ENCODE results near the gene METTL24.
"Not testable (repeated sequence)": the region's sequence is repeated elsewhere in the genome, so short reads cannot be mapped to it uniquely, and the experiment has no call there.

METTL24 gene

GRCh38 chr6:110266996-110267395 lies 91.2 kb downstream of the METTL24 start:
- DNase-seq (ENCODE audit: low read depth, low spot score) = no peak

DNA sequence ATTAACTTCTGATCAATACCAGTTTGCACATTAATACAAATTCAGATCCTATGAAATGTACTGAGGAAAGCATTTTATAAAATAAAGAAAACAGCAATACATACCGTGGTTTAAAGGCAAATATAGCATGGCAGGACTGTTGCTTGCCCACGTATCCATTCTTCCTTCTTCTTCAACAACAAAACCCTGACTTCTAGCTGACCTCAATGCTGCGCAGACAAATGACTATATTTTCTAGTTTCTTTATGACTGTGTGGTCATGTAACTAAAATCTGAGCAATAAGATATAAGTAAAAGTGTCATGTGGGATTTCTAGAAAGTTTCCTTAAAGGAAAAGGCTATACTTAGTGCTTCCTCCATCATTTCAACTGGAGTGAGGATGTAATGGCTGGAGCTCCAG lies 92.9 kb downstream of the METTL24 start:
- DNase-seq (ENCODE audit: low read depth, low spot score) = no peak

GRCh38 chr6:110256366-110256765 lies 101.8 kb downstream of the METTL24 start:
- no peak for DNase-seq (ENCODE audit: low read depth, low spot score)

DNA sequence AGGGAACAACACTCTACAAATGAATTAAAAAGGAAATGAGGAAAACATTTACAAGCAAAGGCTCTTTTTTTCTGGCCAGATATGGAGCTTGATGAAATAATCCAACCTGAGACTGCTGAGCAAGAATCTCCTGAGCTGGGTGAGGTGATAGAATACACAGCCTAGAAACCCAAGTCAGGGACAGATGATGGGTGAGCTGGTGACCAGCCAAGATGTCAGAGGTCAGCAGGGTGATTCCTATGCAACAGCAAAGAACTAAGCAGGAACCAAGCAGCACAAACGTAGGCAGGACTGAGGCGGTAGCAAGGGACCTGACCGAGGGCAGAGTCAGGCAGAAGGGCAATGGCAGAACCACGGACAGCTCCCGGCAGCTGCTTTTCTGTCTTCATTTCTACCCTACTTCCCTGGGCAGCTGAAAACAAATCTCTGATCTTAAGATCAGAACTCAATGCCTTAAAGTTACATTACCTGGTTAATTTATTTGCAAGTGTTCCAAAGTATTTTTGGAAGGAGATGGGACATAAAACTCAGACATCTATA lies 102.9 kb downstream of the METTL24 start:
- DNase-seq (ENCODE audit: low read depth, low spot score) = no peak

DNA sequence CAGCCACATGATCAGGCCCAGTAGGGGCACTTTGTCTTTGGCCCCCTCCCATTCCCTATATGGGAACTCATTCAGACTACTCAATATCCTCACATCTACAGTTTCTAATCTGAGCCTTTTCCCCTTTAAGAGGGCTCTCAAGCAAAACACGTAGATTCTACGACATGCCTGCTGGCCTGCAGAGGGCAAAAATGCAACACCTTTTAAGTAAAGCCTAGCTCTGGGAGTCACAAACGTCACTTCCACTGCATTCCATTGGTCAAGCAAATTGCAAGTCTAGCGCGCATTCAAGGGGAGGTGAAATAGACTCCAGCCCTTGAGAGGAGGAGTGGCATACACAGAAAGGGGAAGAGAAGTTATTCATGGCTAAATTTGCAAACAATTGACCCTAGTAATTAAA lies 107.3 kb downstream of the METTL24 start:
- DNase-seq (ENCODE audit: low read depth, low spot score) = no peak

- no peak for DNase-seq (ENCODE audit: low read depth, low spot score)
Observed at GRCh38 chr6:110250058-110250457, 108.1 kb downstream of the METTL24 start.

DNA sequence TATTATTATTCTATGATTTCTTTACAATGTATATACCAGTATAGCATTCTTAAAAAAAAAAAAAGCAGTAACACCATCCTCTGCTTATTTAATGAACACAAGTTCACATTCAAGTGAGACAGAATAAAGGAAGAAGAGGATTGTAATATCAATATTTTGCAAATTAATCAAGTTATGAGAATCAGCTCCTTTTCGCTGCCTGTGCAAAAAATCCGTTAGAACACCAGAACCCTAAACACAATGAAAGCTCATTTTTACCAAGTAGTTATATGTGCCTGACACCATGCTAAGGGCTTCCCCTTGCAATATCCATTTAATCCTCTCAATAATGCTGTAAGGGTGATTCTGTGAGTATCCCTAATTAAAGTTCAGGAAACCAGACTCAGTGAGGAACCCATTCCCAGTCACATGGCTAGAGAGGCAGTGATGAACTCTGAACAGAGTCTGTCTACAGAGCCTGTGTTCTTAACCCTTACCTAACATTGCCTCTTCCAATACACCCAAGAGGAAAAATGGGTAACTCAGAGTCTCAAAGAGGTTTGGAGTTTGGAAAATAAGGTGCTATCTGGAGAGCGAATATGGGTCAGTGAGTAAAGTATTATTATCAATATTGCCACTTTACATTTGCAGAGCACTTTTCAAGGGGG lies 111.1 kb downstream of the METTL24 start:
- DNase-seq (ENCODE audit: low read depth, low spot score) = no peak

- DNase-seq (ENCODE audit: low read depth, low spot score) = no peak
Observed at GRCh38 chr6:110246378-110246777, 111.8 kb downstream of the METTL24 start.

GRCh38 chr6:110244621-110245020 lies 113.5 kb downstream of the METTL24 start:
- DNase-seq (ENCODE audit: low read depth, low spot score) = not testable (repeated sequence)

GRCh38 chr6:110239526-110240274 lies 118.4 kb downstream of the METTL24 start:
- DNase-seq (ENCODE audit: low read depth, low spot score) = no peak

DNA sequence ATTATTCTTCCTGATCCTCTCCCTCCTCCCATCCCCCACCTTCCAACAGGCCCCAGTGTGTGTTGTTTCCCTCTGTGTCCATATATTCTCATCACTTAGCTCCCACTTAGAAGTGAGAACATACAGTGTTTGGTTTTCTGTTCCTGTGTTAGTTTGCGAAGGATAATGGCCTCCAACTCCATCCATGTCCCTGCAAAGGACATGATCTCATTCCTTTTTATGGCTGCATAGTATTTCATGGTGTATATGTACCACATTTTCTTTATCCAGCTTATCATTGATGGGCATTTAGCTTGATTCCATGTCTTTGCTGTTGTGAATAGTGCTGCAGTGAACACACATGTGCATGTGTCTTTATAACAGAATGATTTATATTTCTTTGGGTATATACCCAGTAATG lies 122.1 kb downstream of the METTL24 start:
- DNase-seq (ENCODE audit: low read depth, low spot score) = not testable (repeated sequence)

DNA sequence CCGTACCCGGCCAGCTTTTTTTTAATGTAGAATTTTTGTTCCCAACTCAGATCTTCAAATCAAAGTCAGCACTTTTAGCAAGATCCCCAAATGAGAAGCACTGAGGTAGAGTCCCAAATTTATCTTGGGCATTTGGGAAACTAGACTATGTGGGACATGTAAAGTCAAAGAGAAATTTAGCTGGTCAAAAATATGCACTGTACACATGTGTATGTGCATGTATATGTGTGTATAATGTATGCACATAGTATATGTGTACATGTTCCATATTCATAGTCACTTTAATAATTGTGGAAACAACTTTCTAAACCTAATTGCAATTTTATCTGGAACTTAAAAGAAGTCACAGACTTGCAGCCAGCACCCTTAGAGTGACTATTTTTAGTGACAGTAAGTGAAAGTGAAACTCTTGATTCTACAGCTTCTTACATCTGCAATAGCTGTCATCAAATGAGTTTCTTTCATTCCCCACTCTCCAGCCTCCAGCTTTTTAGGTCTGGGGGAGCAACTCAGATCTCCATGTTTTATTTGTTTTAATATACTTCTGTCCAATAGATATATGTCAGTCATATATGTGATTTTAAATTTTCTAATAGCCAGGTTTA lies 124.3 kb downstream of the METTL24 start:
- no peak for DNase-seq (ENCODE audit: low read depth, low spot score)

- DNase-seq (ENCODE audit: low read depth, low spot score) = no peak
Observed at GRCh38 chr6:110232450-110232849, 125.7 kb downstream of the METTL24 start.

- DNase-seq (ENCODE audit: low read depth, low spot score) = no peak
Observed at GRCh38 chr6:110226261-110226660, 131.9 kb downstream of the METTL24 start.

DNA sequence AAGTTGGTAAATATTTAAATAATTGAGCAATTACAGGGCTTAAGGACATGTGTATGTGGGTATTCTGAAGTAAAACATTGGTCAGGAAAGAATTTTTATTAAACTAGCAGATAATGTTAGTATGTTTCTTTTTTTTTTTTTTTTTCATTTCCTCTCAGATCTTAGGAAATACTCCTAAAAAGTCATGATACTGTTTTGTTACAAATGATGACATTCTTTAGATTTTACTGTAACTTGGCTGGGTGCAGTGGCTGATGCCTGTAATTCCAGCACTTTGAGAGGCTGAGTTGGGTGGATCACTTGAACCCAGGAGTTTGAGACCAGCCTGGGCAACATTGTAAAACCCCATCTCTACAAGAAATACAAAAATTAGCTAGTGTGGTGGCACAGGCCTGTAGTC lies 136.4 kb downstream of the METTL24 start:
- DNase-seq (ENCODE audit: low read depth, low spot score) = no peak

DNA sequence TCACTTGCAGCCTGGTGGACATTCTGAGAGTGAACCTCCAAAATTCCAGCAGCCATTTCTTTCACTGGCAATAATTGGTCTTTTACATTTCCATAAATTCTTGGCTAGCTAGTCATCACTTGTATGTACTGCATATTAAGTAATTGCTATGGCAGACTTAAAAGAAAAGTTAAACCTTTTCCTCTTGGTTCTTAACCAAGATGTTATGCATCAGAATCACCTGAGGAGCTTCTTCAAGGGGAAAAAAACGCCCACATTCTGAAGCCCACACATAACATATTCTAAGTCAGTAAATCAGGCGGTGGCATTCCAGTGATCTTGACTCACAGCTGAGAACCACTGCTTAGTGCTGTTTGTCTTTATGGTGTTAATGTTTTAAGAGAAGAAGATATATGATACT lies 140.9 kb downstream of the METTL24 start:
- DNase-seq (ENCODE audit: low read depth, low spot score) = no peak

- no peak for DNase-seq (ENCODE audit: low read depth, low spot score)
Observed at GRCh38 chr6:110216140-110216539, 142.0 kb downstream of the METTL24 start.

- no peak for DNase-seq (ENCODE audit: low read depth, low spot score)
Observed at GRCh38 chr6:110214338-110214737, 143.8 kb downstream of the METTL24 start.

- DNase-seq (ENCODE audit: low read depth, low spot score) = no peak
Observed at GRCh38 chr6:110211753-110212152, 146.4 kb downstream of the METTL24 start.

DNA sequence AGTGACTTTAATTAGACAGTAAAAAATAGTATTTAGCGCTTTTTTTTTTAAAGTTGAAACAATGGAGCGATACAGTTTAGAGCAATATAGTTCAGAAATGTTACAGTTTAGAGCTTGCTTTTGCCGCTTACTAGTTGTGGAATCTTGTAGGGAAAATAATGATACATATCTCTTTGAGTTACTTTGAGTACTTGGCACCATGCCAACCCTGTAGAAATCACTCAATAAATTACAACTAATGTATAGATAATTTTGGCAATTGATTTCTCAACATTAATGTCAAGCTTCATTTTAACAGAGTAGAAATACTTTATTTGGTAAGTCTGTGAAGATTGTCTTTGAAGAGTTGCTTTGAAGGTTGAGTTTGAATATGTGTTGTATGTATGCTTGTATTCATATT lies 150.5 kb downstream of the METTL24 start:
- no peak for DNase-seq (ENCODE audit: low read depth, low spot score)

- no peak for DNase-seq (ENCODE audit: low read depth, low spot score)
Observed at GRCh38 chr6:110201151-110201884, 156.8 kb downstream of the METTL24 start.

- no peak for DNase-seq (ENCODE audit: low read depth, low spot score)
Observed at GRCh38 chr6:110198561-110198960, 159.6 kb downstream of the METTL24 start.
